IMR-90 (cell line): Measurements from ENCODE around the gene CD28. TPM values are rescaled to one million over a fixed set of nuclear protein-coding genes. Genes with fewer than 3 reads are reported as not detected.

Experiments
- ATAC-seq: fragments of 200-7000 bp; cut with Tn5 transposase; 2 replicates; pipeline ENCODE4 v1.9.1; 2020; ENCODE audit warnings: low read depth, mild to moderate bottlenecking, moderate library complexity
- BruUV-seq: library from RNA; stranded (reverse); fragments of 400-500 nt; replicated peaks from 2 replicates; lab custom pipeline; 2021; lab: Mats Ljungman, UMichigan
- CTCF ChIA-PET: fragments of 300-600 bp; formaldehyde crosslinking; extraction: SDS; loops from one replicate; lab custom pipeline; 2021; ENCODE audit warnings: antibody characterized with exemption; lab: Yijun Ruan, JAX
- POLR2A ChIA-PET: fragments of 300-600 bp; sonication (Branson Sonifier 250); formaldehyde crosslinking; loops from one replicate; lab custom pipeline; 2022; ENCODE audit warnings: antibody characterized with exemption; ENCODE audit not compliant: unreplicated experiment; lab: Charles Lee
- DNase-seq: peaks from one replicate; pipeline ENCODE4 v3.0.0; 2013
- H2AFZ ChIP-seq: replicated peaks from 2 replicates; pipeline ENCODE3; 2013; ENCODE audit warnings: low read length, mild to moderate bottlenecking; ENCODE audit not compliant: poor library complexity
- H2AK5ac ChIP-seq: 2 replicates; pipeline ENCODE4 v1.6.1; 2013; ENCODE audit warnings: low read depth, low read length, inconsistent platforms
- H2AK9ac ChIP-seq: replicated peaks from 2 replicates; pipeline ENCODE3; 2013; ENCODE audit warnings: mild to moderate bottlenecking, low read depth, low read length, moderate library complexity; ENCODE audit not compliant: poor library complexity
- H2BK120ac ChIP-seq: 2 replicates; pipeline ENCODE4 v1.6.1; 2013; ENCODE audit warnings: low read depth, low read length, inconsistent platforms
- H2BK15ac ChIP-seq: 3 replicates; pipeline ENCODE4 v1.6.1; 2013; ENCODE audit warnings: low read depth, low read length, inconsistent platforms
- H2BK20ac ChIP-seq: 2 replicates; pipeline ENCODE4 v1.6.1; 2013; ENCODE audit warnings: low read depth, mild to moderate bottlenecking, inconsistent platforms, low read length, moderate library complexity
- H2BK5ac ChIP-seq: 2 replicates; pipeline ENCODE4 v1.6.1; 2013; ENCODE audit warnings: mild to moderate bottlenecking, low read depth, low read length, inconsistent platforms; ENCODE audit not compliant: poor library complexity, severe bottlenecking
- H3K14ac ChIP-seq: replicated peaks from 2 replicates; pipeline ENCODE4 v1.6.1; 2013; ENCODE audit warnings: low read depth, low read length, inconsistent platforms
- H3K18ac ChIP-seq: 2 replicates; pipeline ENCODE4 v1.6.1; 2013; ENCODE audit warnings: low read depth, low read length, control low read depth
- H3K23ac ChIP-seq: 2 replicates; pipeline ENCODE4 v1.6.1; 2013; ENCODE audit warnings: low read depth, low read length, inconsistent platforms
- H3K27ac ChIP-seq: 2 replicates; pipeline ENCODE4 v1.5.1; 2013; ENCODE audit warnings: mild to moderate bottlenecking, control low read depth, low read length; ENCODE audit not compliant: insufficient read depth
- H3K27me3 ChIP-seq: 2 replicates; pipeline ENCODE4 v1.6.1; 2013; ENCODE audit warnings: low read length; ENCODE audit not compliant: control insufficient read depth, insufficient read depth
- H3K36me3 ChIP-seq: 2 replicates; pipeline ENCODE4 v1.6.1; 2013; ENCODE audit warnings: low read length, mixed read lengths; ENCODE audit not compliant: control insufficient read depth, insufficient read depth
- H3K4ac ChIP-seq: 2 replicates; pipeline ENCODE4 v1.6.1; 2013; ENCODE audit warnings: low read depth, low read length, inconsistent platforms
- H3K4me1 ChIP-seq: 2 replicates; pipeline ENCODE4 v1.6.1; 2013; ENCODE audit warnings: low read length, mixed read lengths; ENCODE audit not compliant: control insufficient read depth, insufficient read depth
- H3K4me2 ChIP-seq: 2 replicates; pipeline ENCODE4 v1.6.1; 2013; ENCODE audit warnings: low read depth, mild to moderate bottlenecking, control low read depth, low read length, moderate library complexity
- H3K4me3 ChIP-seq: 2 replicates; pipeline ENCODE4 v1.5.1; 2013; ENCODE audit warnings: low read depth, mild to moderate bottlenecking, control low read depth, low read length, moderate library complexity; ENCODE audit not compliant: insufficient read depth
- H3K56ac ChIP-seq: 2 replicates; pipeline ENCODE4 v1.6.1; 2013; ENCODE audit warnings: low read length, inconsistent platforms; ENCODE audit not compliant: insufficient read depth; ENCODE audit errors: extremely low read depth
- H3K79me1 ChIP-seq, 2 experiments: 2 replicates each; pipeline ENCODE4 v1.6.1; 2013; ENCODE audit warnings: low read length in 2 of 2, inconsistent platforms in 1 of 2, low read depth in 1 of 2
- H3K9ac ChIP-seq: 2 replicates; pipeline ENCODE4 v1.6.1; 2013; ENCODE audit warnings: low read depth, low read length, control low read depth
- H3K9me1 ChIP-seq: 2 replicates; pipeline ENCODE4 v1.6.1; 2013; ENCODE audit warnings: low read length, inconsistent platforms; ENCODE audit not compliant: insufficient read depth
- H3K9me3 ChIP-seq: 2 replicates; pipeline ENCODE4 v1.6.1; 2013; ENCODE audit warnings: low read length; ENCODE audit not compliant: control insufficient read depth, insufficient read depth
- H4K20me1 ChIP-seq: 2 replicates; pipeline ENCODE4 v1.6.1; 2013; ENCODE audit warnings: low read length, inconsistent platforms; ENCODE audit not compliant: insufficient read depth
- H4K5ac ChIP-seq: 2 replicates; pipeline ENCODE4 v1.6.1; 2013; ENCODE audit warnings: mild to moderate bottlenecking, low read depth, low read length, control low read depth
- H4K8ac ChIP-seq, 2 experiments: 2 replicates each; pipeline ENCODE4 v1.6.1; 2013; ENCODE audit warnings: low read depth in 2 of 2, low read length in 2 of 2, control low read depth in 1 of 2, inconsistent platforms in 1 of 2
- H4K91ac ChIP-seq: 2 replicates; pipeline ENCODE4 v1.6.1; 2013; ENCODE audit warnings: low read depth, low read length, inconsistent platforms; ENCODE audit not compliant: insufficient read depth
- NFE2L2 ChIP-seq: fragments of 150-350 bp; IDR thresholded peaks from 2 replicates; pipeline ENCODE4 v1.6.1; 2016; ENCODE audit warnings: low read depth, mild to moderate bottlenecking, low read length
- WGBS, 2 experiments: methylation state at CpG; one replicate each; pipeline versions ENCODE4 v1.1.5 to v1.1.7; 2013; ENCODE audit warnings: missing lambda C conversion rate in 2 of 2; ENCODE audit not compliant: insufficient read length in 1 of 2; ENCODE audit errors: extremely low coverage in 2 of 2; 5-methylcytosine and 5-hydroxymethylcytosine counted together
- dilution Hi-C: fragments of 300-500 bp; cut with HindIII; formaldehyde crosslinking; loops from one replicate; pipeline ENCODE4 v1.14.3; 2018; ENCODE audit warnings: low sequenced_read_pairs; ENCODE audit not compliant: unreplicated experiment
- in situ Hi-C: fragments of 300-500 bp; cut with MboI; formaldehyde crosslinking; loops from 3 replicates; pipeline ENCODE4 v1.14.3; 2019; ENCODE audit warnings: low sequenced_read_pairs, inconsistent platforms, mixed read lengths
- intact Hi-C: fragments of 100-400 bp; cut with micrococcal nuclease; formaldehyde crosslinking; loops from 2 replicates; pipeline ENCODE4 v1.10.0; 2022
- polyA plus RNA-seq, 3 experiments: library from polyadenylated mRNA; depleted of rRNA; stranded (reverse); fragments of >200 nt; gene quantifications; 2 replicates each; pipeline ENCODE4 v1.2.3, GENCODE V29; 2012; ENCODE audit warnings: low replicate concordance in 1 of 3
- total RNA-seq: library from RNA; depleted of rRNA; stranded (reverse); fragments of >200 nt; gene quantifications from 2 replicates; pipeline ENCODE4 v1.2.3, GENCODE V29; 2012

CD28 gene
- total and polyA plus RNA-seq, 2 of the 4 experiments (the other 2 are of a cell fraction): not detected

DNA sequence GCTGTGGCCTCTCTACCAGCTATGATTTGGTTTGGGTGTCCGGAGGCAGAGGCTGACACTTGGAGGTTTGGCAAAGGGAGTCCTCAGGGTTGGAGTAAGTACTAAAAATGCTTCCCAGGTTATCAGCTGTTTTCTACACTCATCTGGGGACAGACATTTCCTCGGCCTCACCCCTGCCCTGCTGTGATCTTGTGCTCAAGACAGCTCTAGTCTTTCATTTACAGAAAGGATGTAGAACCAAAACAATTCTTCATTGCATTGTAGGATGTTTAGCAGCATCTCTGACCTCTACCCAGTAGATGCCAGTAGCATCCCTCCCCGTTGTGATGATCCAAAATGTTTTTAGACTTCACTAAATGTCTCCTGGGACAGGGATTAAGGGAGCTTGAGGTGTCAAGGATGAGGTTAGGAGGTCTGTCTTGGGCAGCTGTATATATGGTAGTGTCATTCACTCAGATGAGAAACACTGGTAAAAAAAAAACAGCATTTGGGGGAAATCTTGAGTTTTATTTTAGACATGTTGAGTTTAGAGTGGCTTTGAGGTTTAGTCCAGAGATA, 26.6 kb downstream of the CD28 start:
- TF ChIP-seq NFE2L2: no peak
- Histone ChIP-seq H4K91ac (no peak overlapping the region), H3K4ac (no peak overlapping the region), H2BK15ac (no peak overlapping the region), H3K18ac (no peak overlapping the region), H2AK9ac (no peak overlapping the region), H4K8ac (no peak overlapping the region), H2BK120ac (no peak overlapping the region), H2BK5ac (no peak overlapping the region), H3K56ac (no peak overlapping the region), H2AFZ (no peak overlapping the region), H3K4me2 (no peak overlapping the region), H3K9me1 (0 out of 2 replicates have a peak, but pooled peaks cover 5% of the 10 kb centered on the region), H2AK5ac (no peak overlapping the region), H3K36me3 (no peaks in the 10 kb centered on the region), H2BK20ac (no peak overlapping the region), H3K4me3 (no peak overlapping the region), H3K27me3 (no peaks in the 10 kb centered on the region), H3K23ac (no peak overlapping the region), H3K79me1 (no peaks in the 10 kb centered on the region), H3K27ac (no peak overlapping the region), H4K5ac (no peak overlapping the region), H4K20me1 (no peaks in the 10 kb centered on the region), H3K4me1 (no peaks in the 10 kb centered on the region), H3K9ac (no peak overlapping the region), H3K14ac (no peak overlapping the region), H3K9me3 (no peaks in the 10 kb centered on the region)
- intact Hi-C loops (no loop called here), in situ Hi-C loops (no loop called here), dilution Hi-C loops (no loop called here)
- DNase-seq (no peak), ATAC-seq (no peak)
- BruUV-seq: no TSS peak
- CTCF ChIA-PET: interaction anchor here (1.2 kb wide), 1 partner anchor 280 kb away, joined by 7 read pairs; no protein-coding TSS in a partner anchor
- POLR2A ChIA-PET: no interaction called here
- WGBS, 2 experiments: no CpG with 5 or more reads among the region's 3 CpGs
